Endodermal cell (in vitro differentiated cells): ENCODE data around the gene NATD1. TPM values are rescaled to one million over a fixed set of nuclear protein-coding genes. Genes with fewer than 3 reads are reported as not detected.
A peak's percentile ranks its signal among the peaks of the same experiment; 100 is the strongest.

Experiments used
- DNase-seq: peaks from one replicate; pipeline ENCODE4 v3.0.0-alpha.2; 2017
- H3K27ac ChIP-seq: 2 replicates; pipeline ENCODE4 v1.5.1; 2013; ENCODE audit warnings: mild to moderate bottlenecking, low read depth, low read length, moderate library complexity
- H3K27me3 ChIP-seq: 2 replicates; pipeline ENCODE4 v1.6.1; 2013; ENCODE audit warnings: mild to moderate bottlenecking, low read length, moderate library complexity; ENCODE audit not compliant: insufficient read depth, control insufficient read depth, poor library complexity, severe bottlenecking
- H3K36me3 ChIP-seq: 2 replicates; pipeline ENCODE4 v1.7.0; 2013; ENCODE audit warnings: mild to moderate bottlenecking, low read length, moderate library complexity; ENCODE audit not compliant: control insufficient read depth, insufficient read depth
- H3K4me1 ChIP-seq: one replicate; pipeline ENCODE4 v1.7.0; 2013; ENCODE audit warnings: low read length; ENCODE audit not compliant: control insufficient read depth, insufficient read depth
- H3K4me3 ChIP-seq: 2 replicates; pipeline ENCODE4 v1.5.1; 2013; ENCODE audit warnings: mild to moderate bottlenecking, low read length, moderate library complexity
- H3K9ac ChIP-seq: 2 replicates; pipeline ENCODE4 v1.6.1; 2013; ENCODE audit warnings: mild to moderate bottlenecking, low read length, moderate library complexity; ENCODE audit not compliant: poor library complexity, severe bottlenecking; ENCODE audit errors: extremely low read depth
- H3K9me3 ChIP-seq: 2 replicates; pipeline ENCODE4 v1.6.1; 2013; ENCODE audit warnings: mild to moderate bottlenecking, low read length, moderate library complexity; ENCODE audit not compliant: control insufficient read depth
- H3K27ac Mint-ChIP-seq: 2 replicates; pipeline ENCODE4 v1.8.0; 2020; ENCODE audit warnings: mixed read lengths
- H3K27me3 Mint-ChIP-seq: 2 replicates; pipeline ENCODE4 v1.8.0; 2021; ENCODE audit warnings: mild to moderate bottlenecking, mixed read lengths; ENCODE audit not compliant: insufficient read depth
- H3K36me3 Mint-ChIP-seq: 2 replicates; pipeline ENCODE4 v1.8.0; 2020; ENCODE audit warnings: low read depth, mixed read lengths
- H3K4me1 Mint-ChIP-seq: 2 replicates; pipeline ENCODE4 v1.8.0; 2020; ENCODE audit warnings: mixed read lengths
- H3K4me3 Mint-ChIP-seq: 2 replicates; pipeline ENCODE4 v1.8.0; 2020; ENCODE audit warnings: mild to moderate bottlenecking, moderate library complexity, mixed read lengths
- H3K9me3 Mint-ChIP-seq: 2 replicates; pipeline ENCODE4 v1.8.0; 2020; ENCODE audit warnings: mild to moderate bottlenecking, mixed read lengths
- WGBS, 2 experiments: methylation state at CpG; one replicate each; pipeline versions ENCODE4 v1.1.5 to v1.1.7; 2013; ENCODE audit warnings: missing lambda C conversion rate in 2 of 2, mixed read lengths in 1 of 2; ENCODE audit not compliant: insufficient coverage in 1 of 2, insufficient read length in 1 of 2; 5-methylcytosine and 5-hydroxymethylcytosine counted together
- total RNA-seq, 2 donors: library from RNA; stranded (reverse); fragmentation: NEBNext Ultra II Directional in 1 of 2; extraction: Animal tissue kit (Norgen Biotek cat#: 25700) in 1 of 2; gene quantifications; 2 replicates in 1 of 2; 3 replicates in 1 of 2; pipeline ENCODE4 v1.2.1, GENCODE V29; 2021
- TF ChIP-seq, protein P1 (sequence below): fragments of 200-600 bp; sonication (generic); conservative IDR thresholded peaks from 2 replicates; pipeline ENCODE4 v1.5.0; 2021; ENCODE audit warnings: antibody characterized with exemption, mild to moderate bottlenecking

NATD1 gene
- total RNA-seq, 2 donors from 2014 or later = 12.2 to 17.2 TPM

DNA sequence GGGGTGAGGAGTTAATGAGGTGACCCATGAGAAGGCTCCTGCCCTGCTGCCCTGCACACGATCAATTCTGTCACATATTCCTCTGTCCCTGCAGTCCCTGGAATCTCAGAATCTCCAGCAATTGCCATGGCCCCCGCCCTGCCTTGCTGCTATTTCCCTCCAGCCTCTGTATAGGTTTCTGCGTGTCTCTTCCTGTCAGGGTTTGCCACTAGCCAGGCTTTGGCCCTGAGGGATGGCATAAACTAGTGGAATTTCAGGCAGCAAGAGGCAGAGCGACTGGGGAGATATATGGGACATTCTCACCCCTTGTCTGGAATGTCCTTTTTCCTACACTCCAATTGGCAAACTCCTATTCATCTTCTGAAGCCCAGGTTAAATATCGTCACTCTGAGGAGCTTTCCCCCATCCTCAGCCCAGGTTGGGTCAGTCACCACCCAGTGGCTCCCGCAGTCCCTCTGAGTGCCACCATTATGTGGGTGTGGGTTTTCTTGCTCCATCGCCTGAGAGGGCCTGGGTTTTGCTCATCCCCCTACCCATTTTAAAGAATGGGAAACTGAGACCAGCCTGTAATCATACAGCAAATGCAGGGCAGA, 15.5 kb upstream of the NATD1 start:
- H3K27ac ChIP-seq = no peak overlapping the region
- H3K36me3 ChIP-seq = no peaks in the 10 kb centered on the region
- H3K36me3 Mint-ChIP-seq = no peaks in the 10 kb centered on the region
- H3K27me3 ChIP-seq = no peaks in the 10 kb centered on the region
- no peak overlapping the region for H3K9ac ChIP-seq
- no peak for DNase-seq
- H3K4me3 ChIP-seq = no peak overlapping the region
- no peaks in the 10 kb centered on the region for H3K4me1 Mint-ChIP-seq
- H3K27me3 Mint-ChIP-seq = peaks cover 7% of the 10 kb centered on the region
- H3K27ac Mint-ChIP-seq = no peak overlapping the region
- no peaks in the 10 kb centered on the region for H3K9me3 Mint-ChIP-seq
- H3K4me3 Mint-ChIP-seq = no peak overlapping the region
- no peaks in the 10 kb centered on the region for H3K4me1 ChIP-seq
- 91 to 100% methylated on average over 3 to 7 of the region's 7 CpGs for WGBS, 2 experiments
- TF ChIP-seq, protein P1, sequence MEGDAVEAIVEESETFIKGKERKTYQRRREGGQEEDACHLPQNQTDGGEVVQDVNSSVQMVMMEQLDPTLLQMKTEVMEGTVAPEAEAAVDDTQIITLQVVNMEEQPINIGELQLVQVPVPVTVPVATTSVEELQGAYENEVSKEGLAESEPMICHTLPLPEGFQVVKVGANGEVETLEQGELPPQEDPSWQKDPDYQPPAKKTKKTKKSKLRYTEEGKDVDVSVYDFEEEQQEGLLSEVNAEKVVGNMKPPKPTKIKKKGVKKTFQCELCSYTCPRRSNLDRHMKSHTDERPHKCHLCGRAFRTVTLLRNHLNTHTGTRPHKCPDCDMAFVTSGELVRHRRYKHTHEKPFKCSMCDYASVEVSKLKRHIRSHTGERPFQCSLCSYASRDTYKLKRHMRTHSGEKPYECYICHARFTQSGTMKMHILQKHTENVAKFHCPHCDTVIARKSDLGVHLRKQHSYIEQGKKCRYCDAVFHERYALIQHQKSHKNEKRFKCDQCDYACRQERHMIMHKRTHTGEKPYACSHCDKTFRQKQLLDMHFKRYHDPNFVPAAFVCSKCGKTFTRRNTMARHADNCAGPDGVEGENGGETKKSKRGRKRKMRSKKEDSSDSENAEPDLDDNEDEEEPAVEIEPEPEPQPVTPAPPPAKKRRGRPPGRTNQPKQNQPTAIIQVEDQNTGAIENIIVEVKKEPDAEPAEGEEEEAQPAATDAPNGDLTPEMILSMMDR = no peak
- H3K9me3 ChIP-seq = no peaks in the 10 kb centered on the region

- Histone ChIP-seq H3K9ac (no peak overlapping the region), H3K27ac (no peak overlapping the region), H3K27me3 (no peaks in the 10 kb centered on the region), H3K4me1 (no peaks in the 10 kb centered on the region), H3K4me3 (no peak overlapping the region), H3K9me3 (no peaks in the 10 kb centered on the region), H3K36me3 (no peaks in the 10 kb centered on the region)
- Mint-ChIP-seq H3K4me1 (peaks cover 4% of the 10 kb centered on the region), H3K27ac (no peak overlapping the region), H3K4me3 (no peak overlapping the region), H3K36me3 (no peaks in the 10 kb centered on the region), H3K27me3 (no peaks in the 10 kb centered on the region), H3K9me3 (peaks cover 2% of the 10 kb centered on the region)
- 86 to 91% methylated on average over 6 of the region's 6 CpGs for WGBS, 2 experiments
- no peak for DNase-seq
- TF ChIP-seq, protein P1 = no peak
Measured at GRCh38 chr17:21263376-21263775, 10.2 kb upstream of the NATD1 start.

DNA sequence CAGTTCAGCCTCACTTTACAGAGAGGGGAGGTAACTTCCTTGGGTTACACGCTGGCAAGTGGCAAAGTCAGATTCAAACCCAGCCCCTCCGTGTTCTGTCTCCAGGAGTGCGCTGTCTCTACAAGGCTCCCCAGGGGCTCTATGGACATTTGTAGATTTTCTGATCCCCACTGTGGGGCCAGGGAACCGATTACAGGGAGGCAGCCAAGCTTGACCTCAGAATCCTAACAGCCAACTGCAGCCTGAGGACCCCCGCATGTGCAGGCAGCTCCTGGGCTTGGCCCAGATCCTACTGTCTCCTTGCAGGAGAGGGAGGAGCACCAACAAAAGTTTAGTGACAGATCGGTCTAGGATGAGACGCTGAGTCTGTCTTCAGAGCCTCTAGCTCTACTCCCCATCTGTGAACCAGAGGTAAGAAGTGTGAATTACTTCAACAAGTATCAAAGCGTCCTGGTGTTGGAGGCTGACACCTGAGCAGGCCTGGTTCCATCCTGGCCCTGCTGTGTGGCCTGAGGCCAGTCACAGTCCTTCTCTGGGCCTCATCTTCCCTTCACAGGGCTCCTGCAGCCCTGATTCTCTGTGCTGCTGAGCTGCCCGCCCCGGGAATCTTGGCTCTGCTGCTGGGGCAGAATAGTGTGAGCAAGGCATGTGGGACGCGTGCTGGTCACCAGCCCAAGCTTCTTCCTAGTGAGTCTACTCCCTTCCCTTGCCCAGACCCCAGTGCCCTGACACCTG, 9.2 kb upstream of the NATD1 start:
- H3K36me3 Mint-ChIP-seq = no peaks in the 10 kb centered on the region
- no peak overlapping the region for H3K27ac Mint-ChIP-seq
- H3K9me3 Mint-ChIP-seq = peaks cover 4% of the 10 kb centered on the region
- H3K27me3 Mint-ChIP-seq = no peaks in the 10 kb centered on the region
- TF ChIP-seq, protein P1 = no peak
- Histone ChIP-seq H3K27me3 (no peaks in the 10 kb centered on the region), H3K36me3 (no peaks in the 10 kb centered on the region), H3K9me3 (no peaks in the 10 kb centered on the region), H3K9ac (no peak overlapping the region), H3K4me1 (no peaks in the 10 kb centered on the region), H3K4me3 (no peak overlapping the region), H3K27ac (no peak overlapping the region)
- 80 to 82% methylated on average over 9 to 12 of the region's 12 CpGs for WGBS, 2 experiments
- DNase-seq = peak; percentile 70
- no peak overlapping the region for H3K4me3 Mint-ChIP-seq
- peaks cover 4% of the 10 kb centered on the region for H3K4me1 Mint-ChIP-seq
